ENCODE results near the gene PDE2A. TPM values are rescaled to one million over a fixed set of nuclear protein-coding genes. Genes with fewer than 3 reads are reported as not detected.
"Not testable (repeated sequence)": the region's sequence is repeated elsewhere in the genome, so short reads cannot be mapped to it uniquely, and the experiment has no call there.

Gene PDE2A
- polyA plus RNA-seq, 1 donor = 18.1 TPM

GRCh38 chr11:72578566-72578965 lies 95.7 kb downstream of the PDE2A start:
- no peak for DNase-seq (ENCODE audit: low read depth)

DNA sequence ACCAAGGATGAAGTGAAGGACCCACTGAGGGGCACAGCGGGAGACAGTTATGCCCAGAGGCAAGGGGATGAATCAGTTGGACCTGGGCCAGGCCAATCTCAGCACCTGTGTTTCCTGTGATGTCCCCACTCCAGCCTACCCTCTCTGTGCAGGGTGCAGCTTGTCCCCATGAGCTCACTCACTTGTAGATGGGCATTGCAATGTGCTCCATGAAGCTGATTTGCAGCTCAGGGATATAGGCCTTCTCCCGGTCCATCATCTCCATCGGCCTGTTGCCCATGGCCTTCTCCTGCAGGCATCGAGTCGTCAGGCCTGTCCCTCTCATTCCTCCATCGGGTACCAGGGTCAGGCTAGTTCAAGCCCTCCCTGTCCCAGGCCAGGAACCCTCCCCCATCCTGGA lies 96.2 kb downstream of the PDE2A start:
- no peak for DNase-seq (ENCODE audit: low read depth)

- DNase-seq (ENCODE audit: low read depth) = no peak
These were observed 96.9 kb downstream of the PDE2A start for GRCh38 chr11:72577271-72577721.

DNA sequence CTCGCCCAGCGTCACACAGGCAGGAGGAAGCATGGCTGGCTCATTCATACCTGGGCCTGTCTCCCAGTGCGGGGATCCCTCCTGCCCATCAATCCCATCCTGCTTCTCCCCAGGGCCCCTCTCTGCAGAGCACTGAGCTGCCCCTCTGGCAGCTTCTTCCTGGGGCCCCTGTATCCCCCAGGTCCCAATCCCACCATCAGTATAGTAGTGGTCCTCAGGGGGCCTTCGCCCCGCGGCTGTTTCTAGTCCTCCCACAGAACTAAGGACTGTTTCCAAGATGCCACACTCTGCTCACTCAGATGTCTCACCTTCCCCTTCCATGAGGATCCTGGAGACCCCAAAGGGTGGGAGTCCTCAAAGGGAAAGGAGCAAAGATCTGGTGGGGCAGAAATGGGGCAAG lies 97.6 kb downstream of the PDE2A start:
- DNase-seq (ENCODE audit: low read depth) = no peak

DNA sequence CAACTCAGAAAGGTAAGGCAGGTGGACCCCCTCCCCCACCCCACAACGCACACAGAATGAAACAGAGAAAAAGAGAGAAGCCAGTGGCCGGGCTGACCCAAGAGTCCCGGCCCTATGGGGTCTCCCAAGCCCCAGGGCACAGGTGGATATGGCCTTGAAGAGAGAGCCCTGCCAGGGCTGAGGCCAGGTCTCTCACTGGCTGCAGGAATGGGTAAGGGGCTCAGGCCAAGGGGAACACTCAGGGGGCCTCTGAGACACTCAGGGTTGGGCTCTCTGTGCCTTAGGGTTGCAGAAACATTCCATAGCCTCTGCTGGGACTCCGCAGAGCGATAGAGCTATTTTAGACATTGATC lies 98.0 kb downstream of the PDE2A start:
- no peak for DNase-seq (ENCODE audit: low read depth)

DNA sequence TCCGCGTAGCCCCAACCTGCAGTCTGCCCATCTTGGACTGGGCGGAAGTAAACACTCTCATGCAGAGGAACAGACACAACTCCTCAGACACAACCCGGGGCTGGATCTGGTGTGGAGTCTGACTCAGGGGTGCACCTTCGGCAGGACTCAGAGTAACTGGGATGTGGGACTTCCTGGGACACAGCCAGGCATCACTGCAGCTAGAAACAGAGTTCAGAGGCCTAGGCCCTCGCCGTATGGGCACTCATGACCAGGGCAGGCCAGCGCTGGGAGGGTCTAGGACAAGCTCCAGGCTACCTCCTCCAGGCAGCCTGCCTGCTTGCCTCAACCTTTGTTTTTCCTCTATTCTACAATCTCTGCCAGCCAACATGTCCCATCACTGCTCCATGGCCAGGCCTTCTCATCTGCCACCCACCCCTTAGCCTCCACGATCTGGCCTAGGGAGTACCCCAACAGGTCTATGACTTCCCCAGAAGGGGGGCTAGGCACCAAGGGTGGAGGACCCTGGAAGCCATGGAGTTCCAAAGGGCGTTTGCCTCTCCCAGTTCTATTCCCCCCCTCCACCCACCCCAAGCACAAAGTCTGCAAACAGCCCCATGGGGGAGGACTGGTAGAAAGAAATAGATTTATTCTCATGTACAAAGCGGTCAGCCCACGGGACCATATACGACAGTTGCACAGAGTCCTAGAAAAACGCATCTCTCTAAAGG lies 98.5 kb downstream of the PDE2A start:
- DNase-seq (ENCODE audit: low read depth) = no peak

DNA sequence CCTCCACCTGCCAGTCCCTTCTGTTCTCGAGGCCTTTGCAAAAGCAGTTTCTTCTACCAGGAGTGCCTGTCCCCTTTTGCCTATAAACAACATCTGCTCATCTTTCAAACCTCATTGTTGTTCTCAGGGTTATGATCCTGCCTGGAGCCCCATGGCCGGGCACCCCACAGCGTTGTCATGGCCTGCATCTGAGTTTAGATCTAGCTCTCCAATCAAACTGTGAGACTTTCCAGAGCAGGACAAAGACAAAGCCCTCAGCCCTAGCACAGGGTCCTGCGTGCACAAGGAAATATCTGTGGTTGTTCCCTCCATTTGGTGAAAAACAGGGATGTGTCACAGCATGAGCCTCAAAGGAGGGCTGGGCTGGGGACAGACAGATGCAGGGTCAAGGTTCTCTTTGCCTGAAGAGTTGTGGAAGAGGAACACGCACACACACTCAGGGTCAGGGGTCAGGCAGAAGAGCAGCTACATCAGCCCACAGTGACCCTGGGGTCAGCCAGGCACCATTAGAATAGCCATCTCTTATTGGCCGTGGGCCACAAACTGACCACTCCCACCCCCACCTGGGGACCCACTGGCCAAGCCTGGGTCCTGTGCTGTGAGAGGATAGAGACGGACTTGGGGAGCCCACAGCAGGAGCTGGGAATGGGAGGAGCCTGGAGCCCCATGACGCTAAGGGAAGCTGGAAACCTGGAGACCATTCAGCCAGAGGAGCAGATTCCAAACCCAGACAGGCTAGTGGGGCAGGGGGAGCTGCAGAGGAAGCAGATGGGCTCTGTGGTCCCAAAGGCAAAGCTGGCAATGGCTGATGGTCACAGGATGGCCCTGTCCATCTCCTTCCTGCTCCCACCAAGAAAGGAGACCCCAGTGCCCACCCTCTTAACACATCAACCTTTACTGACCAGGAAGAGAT lies 99.4 kb downstream of the PDE2A start:
- no peak for DNase-seq (ENCODE audit: low read depth)

DNA sequence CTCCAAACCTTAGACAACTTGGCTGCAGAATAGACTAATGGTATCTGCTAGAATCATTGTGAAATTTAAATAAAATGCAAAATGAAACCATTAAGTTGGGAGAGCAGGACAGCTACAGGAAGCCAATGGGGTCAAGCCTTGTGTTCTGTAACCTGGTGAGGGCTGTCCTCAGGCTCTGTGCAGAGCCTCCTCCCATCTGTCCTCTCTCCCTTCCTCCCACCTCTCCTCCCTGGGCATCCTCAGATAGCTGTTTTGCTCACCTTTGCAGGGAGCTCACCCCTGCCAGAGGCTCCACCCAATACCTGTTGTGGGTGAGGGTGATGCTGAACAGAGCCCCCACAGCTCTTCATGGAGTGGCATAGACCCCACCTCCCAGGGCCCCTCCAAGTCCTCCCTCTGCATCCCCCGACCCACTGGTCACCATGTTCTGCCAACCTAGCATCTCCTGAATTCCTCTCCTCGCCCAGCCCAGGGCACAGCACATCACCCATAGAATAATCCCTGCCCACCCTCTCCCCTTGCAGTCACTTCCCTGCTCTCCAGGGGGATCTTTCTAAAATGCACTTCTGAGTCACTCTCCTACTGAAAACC lies 100.3 kb downstream of the PDE2A start:
- no peak for DNase-seq (ENCODE audit: low read depth)

GRCh38 chr11:72573072-72573854 lies 101.0 kb downstream of the PDE2A start:
- DNase-seq (ENCODE audit: low read depth) = no peak

GRCh38 chr11:72572540-72572939 lies 101.7 kb downstream of the PDE2A start:
- not testable (repeated sequence) for DNase-seq (ENCODE audit: low read depth)

DNA sequence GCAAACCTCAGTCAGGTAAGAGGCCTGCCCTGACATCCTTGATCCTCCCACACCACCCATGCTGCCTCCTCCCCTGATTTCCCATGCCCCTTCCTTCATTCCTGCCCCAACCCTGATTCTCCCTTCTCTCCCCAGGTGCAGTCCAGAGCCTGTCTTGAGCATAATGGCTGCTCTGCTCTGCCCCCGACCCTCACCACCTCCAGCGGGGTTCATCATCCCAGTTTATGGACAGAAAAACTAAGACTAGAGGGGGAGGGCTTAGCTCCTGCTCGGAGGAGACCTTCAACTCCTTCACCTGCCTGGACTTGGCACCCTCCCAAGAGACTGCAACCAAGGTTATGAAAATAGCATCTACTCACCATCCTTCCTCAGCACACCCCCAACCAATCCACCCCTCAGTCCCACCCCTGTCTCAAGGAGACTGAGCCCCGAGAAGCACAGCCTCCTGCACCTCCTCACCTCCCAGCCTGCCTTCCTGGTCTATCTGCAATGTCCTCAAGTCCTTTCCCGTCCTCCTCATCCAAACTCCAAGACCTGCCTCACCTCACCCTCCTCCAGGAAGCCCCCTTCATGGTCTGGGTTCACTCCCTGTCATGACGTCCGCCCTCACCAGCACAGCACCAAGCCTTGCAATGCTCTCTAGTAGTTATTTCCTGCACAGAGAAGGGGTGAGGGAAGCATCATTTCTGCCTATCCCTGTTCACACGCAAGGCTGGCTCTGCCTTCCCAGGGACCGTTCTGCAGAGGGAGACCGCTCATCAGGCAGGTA lies 103.1 kb downstream of the PDE2A start:
- no peak for DNase-seq (ENCODE audit: low read depth)

DNA sequence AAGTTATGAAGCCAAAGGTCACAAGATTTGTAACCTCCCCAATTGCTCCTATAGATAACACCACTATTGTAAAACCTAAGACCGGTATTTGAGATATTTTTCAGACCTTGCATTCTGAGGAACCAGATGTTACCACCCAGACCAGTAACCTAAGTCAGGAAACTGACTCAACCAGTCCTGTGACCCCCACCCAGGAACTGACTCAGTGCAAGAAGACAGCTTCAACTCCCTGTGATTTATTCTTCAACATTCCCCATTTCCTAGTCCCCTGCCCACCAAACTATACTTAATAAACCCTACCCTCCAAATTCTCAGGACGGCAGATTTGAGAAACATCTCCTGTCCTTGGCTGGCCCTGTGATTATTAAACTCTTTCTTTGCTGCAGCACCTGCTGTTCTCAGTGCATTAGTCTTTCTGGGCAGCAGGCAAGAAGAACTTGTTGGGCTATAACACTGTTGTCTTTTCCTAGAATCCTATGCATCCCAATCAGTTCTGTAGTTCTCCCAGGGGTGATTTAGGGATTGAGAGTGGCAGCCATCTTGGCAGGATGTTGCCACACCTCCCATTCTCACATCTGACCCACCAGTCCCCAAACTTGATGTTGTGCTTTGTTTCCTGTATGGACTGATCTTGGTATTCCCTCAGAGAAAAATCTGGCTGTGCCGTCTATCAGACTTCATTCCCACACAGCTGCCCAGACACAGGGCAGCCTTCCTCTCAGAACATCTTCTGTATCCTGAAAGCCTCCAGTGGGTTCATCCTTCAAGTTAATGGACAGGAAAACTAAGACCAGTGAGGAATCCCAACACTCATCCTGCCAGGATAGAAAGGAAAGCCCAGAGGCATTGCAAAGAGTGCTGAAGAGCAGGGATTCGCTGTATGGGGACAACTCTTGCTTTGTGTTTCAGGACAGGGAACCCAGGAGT lies 104.0 kb downstream of the PDE2A start:
- DNase-seq (ENCODE audit: low read depth) = no peak

GRCh38 chr11:72568861-72569260 lies 105.4 kb downstream of the PDE2A start:
- DNase-seq (ENCODE audit: low read depth) = no peak

DNA sequence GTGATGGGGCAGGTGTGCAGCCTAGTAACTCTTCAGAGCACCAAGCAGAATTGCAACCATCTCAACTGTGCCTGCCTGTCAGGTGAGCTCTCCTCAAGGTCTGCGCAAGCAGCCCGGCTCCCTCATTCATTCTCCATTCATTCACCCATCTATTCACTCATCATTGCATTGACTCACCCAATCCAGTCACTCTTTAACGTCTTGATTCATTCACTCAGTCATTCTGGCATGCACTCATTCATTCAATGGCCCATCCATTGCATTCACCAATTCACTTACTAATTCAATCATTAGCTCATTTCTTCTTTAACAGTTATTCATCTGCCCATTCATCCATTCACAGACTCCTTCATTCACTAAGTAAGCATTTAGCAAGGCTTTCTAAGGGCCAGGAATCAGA lies 111.8 kb downstream of the PDE2A start:
- no peak for DNase-seq (ENCODE audit: low read depth)

GRCh38 chr11:72561856-72562255 lies 112.4 kb downstream of the PDE2A start:
- DNase-seq (ENCODE audit: low read depth) = no peak

DNA sequence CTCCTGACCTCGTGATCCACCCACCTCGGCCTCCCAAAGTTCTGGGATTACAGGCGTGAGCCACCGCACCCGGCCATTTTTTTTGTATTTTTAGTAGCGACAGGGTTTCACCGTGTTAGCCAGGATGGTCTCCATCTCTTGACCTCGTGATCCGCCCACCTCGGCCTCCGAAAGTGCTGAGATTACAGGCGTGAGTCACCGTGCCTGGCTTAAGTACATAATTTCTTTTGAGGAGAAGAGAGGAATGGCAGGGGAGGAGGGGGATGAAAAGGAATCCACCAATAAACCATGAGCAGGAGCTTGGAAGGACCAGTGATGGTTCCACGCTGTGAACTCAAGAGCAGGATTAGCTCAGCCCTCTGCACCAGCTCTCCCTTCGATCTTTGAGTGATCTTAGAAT lies 113.4 kb downstream of the PDE2A start:
- DNase-seq (ENCODE audit: low read depth) = not testable (repeated sequence)

GRCh38 chr11:72556433-72556832 lies 117.8 kb downstream of the PDE2A start:
- DNase-seq (ENCODE audit: low read depth) = no peak

DNA sequence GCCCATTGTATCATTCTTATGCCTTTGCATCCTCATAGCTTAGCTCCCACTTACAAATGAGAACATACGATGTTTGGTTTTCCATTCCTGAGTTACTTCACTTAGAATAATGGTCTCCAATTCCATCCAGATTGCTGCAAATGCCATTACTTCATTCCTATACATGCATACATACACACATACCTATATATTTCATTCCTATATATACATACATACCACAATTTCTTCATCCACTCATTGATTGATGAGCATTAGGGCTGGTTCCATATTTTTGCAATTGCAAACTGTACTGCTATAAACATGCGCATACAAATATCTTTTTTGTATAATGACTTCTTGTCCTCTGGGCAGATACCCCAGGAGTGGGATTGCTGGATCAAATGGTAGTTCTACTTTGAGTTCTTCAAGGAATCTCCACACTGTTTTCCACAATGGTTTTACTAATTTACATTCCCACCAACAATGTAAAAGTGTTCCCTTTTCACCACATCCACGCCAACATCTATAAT lies 119.2 kb downstream of the PDE2A start:
- not testable (repeated sequence) for DNase-seq (ENCODE audit: low read depth)

GRCh38 chr11:72553706-72554105 lies 120.5 kb downstream of the PDE2A start:
- DNase-seq (ENCODE audit: low read depth) = no peak

Data from forelimb muscle (tissue), 1 donor.